Parathyroid adenoma (tissue), 2 donors: ENCODE data around the gene SPRED1.

Source experiments
- H2AFZ ChIP-seq: fragments of 300-600 bp; sonication (generic); one replicate; pipeline ENCODE4 v1.7.0; 2017; ENCODE audit warnings: antibody characterized with exemption, mild to moderate bottlenecking
- H3K27ac ChIP-seq: fragments of 300-600 bp; sonication (generic); one replicate; pipeline ENCODE4 v1.7.0; 2017
- H3K27me3 ChIP-seq: fragments of 300-600 bp; sonication (generic); one replicate; pipeline ENCODE4 v1.7.0; 2017; ENCODE audit warnings: low read length; ENCODE audit not compliant: control insufficient read depth, insufficient read depth
- H3K36me3 ChIP-seq: fragments of 300-600 bp; sonication (generic); one replicate; pipeline ENCODE4 v1.7.0; 2017; ENCODE audit warnings: low read length; ENCODE audit not compliant: control insufficient read depth, insufficient read depth
- H3K4me1 ChIP-seq: fragments of 300-600 bp; sonication (generic); one replicate; pipeline ENCODE4 v1.7.0; 2017; ENCODE audit warnings: control low read depth
- H3K4me2 ChIP-seq: fragments of 300-600 bp; sonication (generic); one replicate; pipeline ENCODE4 v1.7.0; 2017; ENCODE audit warnings: low read length
- H3K4me3 ChIP-seq: fragments of 300-600 bp; sonication (generic); one replicate; pipeline ENCODE4 v1.7.0; 2017; ENCODE audit warnings: low read depth, low read length
- H3K79me2 ChIP-seq: fragments of 300-600 bp; sonication (generic); one replicate; pipeline ENCODE4 v1.7.0; 2017; ENCODE audit warnings: control low read depth
- H3K9ac ChIP-seq: fragments of 300-600 bp; sonication (generic); one replicate; pipeline ENCODE4 v1.7.0; 2017; ENCODE audit warnings: mild to moderate bottlenecking
- H3K9me3 ChIP-seq: fragments of 300-600 bp; sonication (generic); one replicate; pipeline ENCODE4 v1.7.0; 2017; ENCODE audit warnings: low read length; ENCODE audit not compliant: control insufficient read depth
- TF ChIP-seq, protein P1 (sequence below): fragments of 300-600 bp; sonication (generic); IDR thresholded peaks from one replicate; pipeline ENCODE4 v1.7.0; 2017; ENCODE audit warnings: antibody characterized with exemption, mild to moderate bottlenecking
- donor health status: primary hyperparathyroidism.

The SPRED1 gene

DNA sequence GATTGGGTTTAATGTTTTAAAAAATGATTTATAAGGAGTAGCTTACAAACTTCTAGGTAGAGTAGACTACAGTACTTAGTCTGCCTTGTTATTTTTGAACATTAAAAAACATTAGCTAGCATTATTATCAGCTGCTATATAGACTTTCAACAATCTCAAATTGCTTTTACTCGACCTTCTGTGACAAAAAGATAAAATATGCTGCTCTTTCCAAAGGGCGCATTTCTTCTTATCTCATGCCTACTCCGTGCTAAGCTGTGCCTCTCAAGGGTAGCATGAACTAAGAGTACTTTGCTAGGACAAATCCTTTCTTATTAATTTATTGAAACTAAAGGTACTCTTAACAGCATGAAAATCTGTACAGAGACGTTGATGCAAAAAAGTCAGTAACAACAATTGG is 71.3 kb downstream of the SPRED1 start:
- no peaks in the 10 kb centered on the region for H3K9me3 ChIP-seq
- no peak overlapping the region for H2AFZ ChIP-seq
- no peaks in the 10 kb centered on the region for H3K27me3 ChIP-seq
- no peaks in the 10 kb centered on the region for H3K4me1 ChIP-seq
- TF ChIP-seq, protein P1, sequence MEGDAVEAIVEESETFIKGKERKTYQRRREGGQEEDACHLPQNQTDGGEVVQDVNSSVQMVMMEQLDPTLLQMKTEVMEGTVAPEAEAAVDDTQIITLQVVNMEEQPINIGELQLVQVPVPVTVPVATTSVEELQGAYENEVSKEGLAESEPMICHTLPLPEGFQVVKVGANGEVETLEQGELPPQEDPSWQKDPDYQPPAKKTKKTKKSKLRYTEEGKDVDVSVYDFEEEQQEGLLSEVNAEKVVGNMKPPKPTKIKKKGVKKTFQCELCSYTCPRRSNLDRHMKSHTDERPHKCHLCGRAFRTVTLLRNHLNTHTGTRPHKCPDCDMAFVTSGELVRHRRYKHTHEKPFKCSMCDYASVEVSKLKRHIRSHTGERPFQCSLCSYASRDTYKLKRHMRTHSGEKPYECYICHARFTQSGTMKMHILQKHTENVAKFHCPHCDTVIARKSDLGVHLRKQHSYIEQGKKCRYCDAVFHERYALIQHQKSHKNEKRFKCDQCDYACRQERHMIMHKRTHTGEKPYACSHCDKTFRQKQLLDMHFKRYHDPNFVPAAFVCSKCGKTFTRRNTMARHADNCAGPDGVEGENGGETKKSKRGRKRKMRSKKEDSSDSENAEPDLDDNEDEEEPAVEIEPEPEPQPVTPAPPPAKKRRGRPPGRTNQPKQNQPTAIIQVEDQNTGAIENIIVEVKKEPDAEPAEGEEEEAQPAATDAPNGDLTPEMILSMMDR = no peak
- H3K79me2 ChIP-seq = no peaks in the 10 kb centered on the region
- no peaks in the 10 kb centered on the region for H3K36me3 ChIP-seq
- H3K4me3 ChIP-seq = no peak overlapping the region
- H3K4me2 ChIP-seq = no peak overlapping the region
- H3K27ac ChIP-seq = no peak overlapping the region
- no peak overlapping the region for H3K9ac ChIP-seq

DNA sequence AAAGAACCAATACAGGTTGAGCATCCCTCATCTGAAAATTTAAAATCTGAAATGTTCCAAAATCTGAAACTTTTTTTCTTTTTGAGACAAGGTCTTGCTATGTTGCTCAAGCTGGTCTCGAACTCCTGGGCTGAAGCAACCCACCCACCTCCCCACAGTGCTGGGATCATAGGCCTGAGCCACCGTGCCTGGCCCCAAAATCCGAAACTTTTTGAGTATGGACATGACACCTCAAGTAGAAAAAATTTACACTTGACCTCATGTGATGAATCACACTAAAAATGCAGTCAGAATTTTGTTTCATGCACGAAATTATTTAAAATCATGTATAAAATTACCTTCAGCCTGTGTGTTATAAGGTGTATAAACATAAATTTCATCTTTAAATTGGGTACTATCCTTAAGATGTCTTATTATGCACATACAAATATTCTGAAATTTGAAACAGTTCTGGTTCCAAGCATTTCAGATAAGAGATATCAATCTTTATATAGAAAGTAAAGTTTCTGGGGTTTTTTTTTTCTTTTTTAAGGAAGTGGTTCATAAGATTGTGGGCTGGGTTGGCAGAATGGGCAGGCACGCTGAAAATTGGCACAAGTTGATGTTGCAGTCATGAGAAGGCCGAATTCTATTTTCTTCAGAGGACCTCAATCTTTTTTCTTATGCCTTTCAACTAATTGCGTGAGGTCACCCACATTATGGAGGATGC is 72.5 kb downstream of the SPRED1 start:
- TF ChIP-seq, protein P1 = no peak
- Histone ChIP-seq H3K79me2 (no peaks in the 10 kb centered on the region), H2AFZ (no peak overlapping the region), H3K9ac (no peak overlapping the region), H3K27ac (no peak overlapping the region), H3K36me3 (no peaks in the 10 kb centered on the region), H3K4me2 (no peak overlapping the region), H3K27me3 (no peaks in the 10 kb centered on the region), H3K9me3 (no peaks in the 10 kb centered on the region), H3K4me3 (no peak overlapping the region), H3K4me1 (no peaks in the 10 kb centered on the region)

DNA sequence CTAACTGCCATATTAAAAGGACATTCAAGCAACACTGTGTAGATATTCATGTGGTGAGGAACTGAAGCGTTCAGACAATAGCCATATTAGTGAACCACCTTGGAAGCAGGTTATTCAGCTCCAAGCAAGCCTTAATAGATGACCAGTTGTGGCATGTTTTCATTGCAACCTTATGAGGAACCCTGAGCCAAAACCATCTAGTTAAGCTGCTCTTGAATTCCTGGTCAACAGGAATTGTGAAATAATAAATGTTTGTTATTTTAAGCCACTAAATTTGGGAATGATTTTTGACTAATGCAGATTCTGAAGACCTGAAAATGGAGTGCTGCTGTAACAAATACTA is 73.0 kb downstream of the SPRED1 start:
- no peak overlapping the region for H2AFZ ChIP-seq
- no peaks in the 10 kb centered on the region for H3K4me1 ChIP-seq
- no peak overlapping the region for H3K4me2 ChIP-seq
- no peak overlapping the region for H3K9ac ChIP-seq
- no peaks in the 10 kb centered on the region for H3K27me3 ChIP-seq
- H3K4me3 ChIP-seq = no peak overlapping the region
- TF ChIP-seq, protein P1 = no peak
- no peaks in the 10 kb centered on the region for H3K36me3 ChIP-seq
- no peaks in the 10 kb centered on the region for H3K9me3 ChIP-seq
- H3K27ac ChIP-seq = no peak overlapping the region
- no peaks in the 10 kb centered on the region for H3K79me2 ChIP-seq

DNA sequence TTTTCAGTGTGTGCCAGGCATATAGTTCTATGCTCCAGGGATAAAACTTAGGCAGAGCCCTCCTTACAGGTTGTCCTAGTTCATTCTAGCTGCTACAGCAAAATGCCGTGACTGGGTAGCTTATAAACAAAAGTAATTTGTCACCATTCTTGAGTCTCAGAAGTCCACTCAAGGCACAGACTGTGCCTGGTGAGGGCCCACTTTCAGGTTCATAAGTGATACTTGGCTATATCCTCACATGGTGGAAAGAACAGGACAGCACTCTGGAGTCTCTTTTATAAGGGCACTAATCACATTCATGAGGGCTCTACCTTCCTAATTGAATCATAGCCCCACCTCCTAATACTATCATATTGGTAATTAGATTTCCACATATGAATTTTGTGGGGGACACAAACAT is 80.1 kb downstream of the SPRED1 start:
- H2AFZ ChIP-seq = no peak overlapping the region
- H3K4me2 ChIP-seq = no peak overlapping the region
- H3K27ac ChIP-seq = no peak overlapping the region
- no peaks in the 10 kb centered on the region for H3K27me3 ChIP-seq
- no peaks in the 10 kb centered on the region for H3K36me3 ChIP-seq
- H3K4me1 ChIP-seq = no peaks in the 10 kb centered on the region
- no peak overlapping the region for H3K9ac ChIP-seq
- TF ChIP-seq, protein P1 = no peak
- no peaks in the 10 kb centered on the region for H3K79me2 ChIP-seq
- no peaks in the 10 kb centered on the region for H3K9me3 ChIP-seq
- H3K4me3 ChIP-seq = no peak overlapping the region

DNA sequence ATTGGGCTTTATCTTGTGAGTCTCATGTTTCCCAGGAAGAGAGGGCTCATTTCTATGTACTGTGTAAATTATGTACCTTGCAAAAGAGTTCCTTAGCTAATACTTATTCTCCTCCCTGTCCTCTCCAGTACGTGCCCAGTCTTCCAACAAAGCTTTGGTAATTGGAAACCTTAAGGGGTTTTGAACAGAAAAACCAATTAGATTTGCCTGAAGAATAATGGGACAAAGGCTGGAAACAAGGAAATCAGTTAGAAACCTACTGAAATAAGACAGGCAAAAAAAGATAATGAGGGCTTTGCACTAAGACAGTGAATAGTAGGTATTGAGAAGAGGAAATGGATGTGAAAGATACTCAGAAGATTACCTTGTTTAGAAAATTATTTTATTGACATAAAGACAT is 82.5 kb downstream of the SPRED1 start:
- no peaks in the 10 kb centered on the region for H3K4me1 ChIP-seq
- no peaks in the 10 kb centered on the region for H3K36me3 ChIP-seq
- TF ChIP-seq, protein P1 = no peak
- no peaks in the 10 kb centered on the region for H3K27me3 ChIP-seq
- no peaks in the 10 kb centered on the region for H3K79me2 ChIP-seq
- no peak overlapping the region for H3K4me2 ChIP-seq
- H3K4me3 ChIP-seq = no peak overlapping the region
- no peak overlapping the region for H3K9ac ChIP-seq
- no peak overlapping the region for H2AFZ ChIP-seq
- no peak overlapping the region for H3K27ac ChIP-seq
- no peaks in the 10 kb centered on the region for H3K9me3 ChIP-seq
